ENCODE results near the gene PCDHGA1.

Gene PCDHGA1

DNA sequence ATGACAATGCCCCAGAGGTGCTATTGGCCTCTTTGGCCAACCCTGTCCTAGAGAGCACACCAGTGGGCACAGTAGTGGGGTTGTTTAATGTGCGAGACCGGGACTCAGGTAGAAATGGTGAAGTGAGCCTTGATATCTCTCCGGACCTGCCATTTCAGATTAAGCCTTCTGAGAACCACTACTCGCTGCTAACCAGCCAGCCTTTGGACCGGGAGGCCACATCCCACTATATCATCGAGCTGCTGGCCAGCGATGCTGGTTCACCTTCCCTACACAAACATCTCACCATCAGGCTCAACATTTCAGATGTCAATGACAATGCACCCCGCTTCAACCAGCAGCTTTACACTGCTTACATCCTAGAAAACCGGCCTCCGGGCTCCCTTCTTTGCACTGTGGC, 160.0 kb downstream of the PCDHGA1 start (continued):
- TF ChIP-seq, protein P1, sequence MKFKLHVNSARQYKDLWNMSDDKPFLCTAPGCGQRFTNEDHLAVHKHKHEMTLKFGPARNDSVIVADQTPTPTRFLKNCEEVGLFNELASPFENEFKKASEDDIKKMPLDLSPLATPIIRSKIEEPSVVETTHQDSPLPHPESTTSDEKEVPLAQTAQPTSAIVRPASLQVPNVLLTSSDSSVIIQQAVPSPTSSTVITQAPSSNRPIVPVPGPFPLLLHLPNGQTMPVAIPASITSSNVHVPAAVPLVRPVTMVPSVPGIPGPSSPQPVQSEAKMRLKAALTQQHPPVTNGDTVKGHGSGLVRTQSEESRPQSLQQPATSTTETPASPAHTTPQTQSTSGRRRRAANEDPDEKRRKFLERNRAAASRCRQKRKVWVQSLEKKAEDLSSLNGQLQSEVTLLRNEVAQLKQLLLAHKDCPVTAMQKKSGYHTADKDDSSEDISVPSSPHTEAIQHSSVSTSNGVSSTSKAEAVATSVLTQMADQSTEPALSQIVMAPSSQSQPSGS (tag by site-specific recombination; IDR thresholded peaks at IDR 0.05; ENCODE audit: low read depth), result no peak

DNA sequence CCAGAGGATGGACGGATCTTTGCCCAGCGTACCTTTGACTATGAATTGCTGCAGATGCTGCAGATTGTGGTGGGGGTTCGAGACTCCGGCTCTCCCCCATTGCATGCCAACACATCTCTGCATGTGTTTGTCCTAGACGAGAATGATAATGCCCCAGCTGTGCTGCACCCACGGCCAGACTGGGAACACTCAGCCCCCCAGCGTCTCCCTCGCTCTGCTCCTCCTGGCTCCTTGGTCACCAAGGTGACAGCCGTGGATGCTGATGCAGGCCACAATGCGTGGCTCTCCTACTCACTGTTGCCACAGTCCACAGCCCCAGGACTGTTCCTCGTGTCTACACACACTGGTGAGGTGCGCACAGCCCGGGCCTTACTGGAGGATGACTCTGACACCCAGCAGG, 160.5 kb downstream of the PCDHGA1 start:
- CTCF ChIA-PET, result no interaction called here
- no peaks in the 10 kb centered on the region for H3K4me1 ChIP-seq (ENCODE audit: control insufficient read depth, insufficient read depth, low read length)
- POLR2A ChIA-PET, result no interaction called here
- no peaks in the 10 kb centered on the region for H3K36me3 ChIP-seq (ENCODE audit: control insufficient read depth in 2 of 2, insufficient read depth in 1 of 2, low read length in 2 of 2)
- no peaks in the 10 kb centered on the region for H3K9me3 ChIP-seq (ENCODE audit: control insufficient read depth, insufficient read depth, low read depth, low read length)
- no peak overlapping the region for H3K4me3 ChIP-seq (ENCODE audit: low read depth, low read length)
- no peak overlapping the region for H3K27ac ChIP-seq (ENCODE audit: extremely low read depth, low read depth, low read length)
- TF ChIP-seq, protein P2, sequence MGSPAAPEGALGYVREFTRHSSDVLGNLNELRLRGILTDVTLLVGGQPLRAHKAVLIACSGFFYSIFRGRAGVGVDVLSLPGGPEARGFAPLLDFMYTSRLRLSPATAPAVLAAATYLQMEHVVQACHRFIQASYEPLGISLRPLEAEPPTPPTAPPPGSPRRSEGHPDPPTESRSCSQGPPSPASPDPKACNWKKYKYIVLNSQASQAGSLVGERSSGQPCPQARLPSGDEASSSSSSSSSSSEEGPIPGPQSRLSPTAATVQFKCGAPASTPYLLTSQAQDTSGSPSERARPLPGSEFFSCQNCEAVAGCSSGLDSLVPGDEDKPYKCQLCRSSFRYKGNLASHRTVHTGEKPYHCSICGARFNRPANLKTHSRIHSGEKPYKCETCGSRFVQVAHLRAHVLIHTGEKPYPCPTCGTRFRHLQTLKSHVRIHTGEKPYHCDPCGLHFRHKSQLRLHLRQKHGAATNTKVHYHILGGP (tag by site-specific recombination; IDR thresholded peaks at IDR 0.05), result no peak
- TF ChIP-seq KLF9 (tag by site-specific recombination; IDR thresholded peaks at IDR 0.05; ENCODE audit: low read depth), result no peak
- no peak for TF ChIP-seq ZNF426 (tag by site-specific recombination; IDR thresholded peaks at IDR 0.05)
- no peak for TF ChIP-seq ZNF211 (tag by site-specific recombination; IDR thresholded peaks at IDR 0.05; ENCODE audit: low read depth)
- TF ChIP-seq, protein P3, sequence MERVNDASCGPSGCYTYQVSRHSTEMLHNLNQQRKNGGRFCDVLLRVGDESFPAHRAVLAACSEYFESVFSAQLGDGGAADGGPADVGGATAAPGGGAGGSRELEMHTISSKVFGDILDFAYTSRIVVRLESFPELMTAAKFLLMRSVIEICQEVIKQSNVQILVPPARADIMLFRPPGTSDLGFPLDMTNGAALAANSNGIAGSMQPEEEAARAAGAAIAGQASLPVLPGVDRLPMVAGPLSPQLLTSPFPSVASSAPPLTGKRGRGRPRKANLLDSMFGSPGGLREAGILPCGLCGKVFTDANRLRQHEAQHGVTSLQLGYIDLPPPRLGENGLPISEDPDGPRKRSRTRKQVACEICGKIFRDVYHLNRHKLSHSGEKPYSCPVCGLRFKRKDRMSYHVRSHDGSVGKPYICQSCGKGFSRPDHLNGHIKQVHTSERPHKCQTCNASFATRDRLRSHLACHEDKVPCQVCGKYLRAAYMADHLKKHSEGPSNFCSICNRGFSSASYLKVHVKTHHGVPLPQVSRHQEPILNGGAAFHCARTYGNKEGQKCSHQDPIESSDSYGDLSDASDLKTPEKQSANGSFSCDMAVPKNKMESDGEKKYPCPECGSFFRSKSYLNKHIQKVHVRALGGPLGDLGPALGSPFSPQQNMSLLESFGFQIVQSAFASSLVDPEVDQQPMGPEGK (tag by site-specific recombination; IDR thresholded peaks at IDR 0.05), result no peak
- TF ChIP-seq, protein P4, sequence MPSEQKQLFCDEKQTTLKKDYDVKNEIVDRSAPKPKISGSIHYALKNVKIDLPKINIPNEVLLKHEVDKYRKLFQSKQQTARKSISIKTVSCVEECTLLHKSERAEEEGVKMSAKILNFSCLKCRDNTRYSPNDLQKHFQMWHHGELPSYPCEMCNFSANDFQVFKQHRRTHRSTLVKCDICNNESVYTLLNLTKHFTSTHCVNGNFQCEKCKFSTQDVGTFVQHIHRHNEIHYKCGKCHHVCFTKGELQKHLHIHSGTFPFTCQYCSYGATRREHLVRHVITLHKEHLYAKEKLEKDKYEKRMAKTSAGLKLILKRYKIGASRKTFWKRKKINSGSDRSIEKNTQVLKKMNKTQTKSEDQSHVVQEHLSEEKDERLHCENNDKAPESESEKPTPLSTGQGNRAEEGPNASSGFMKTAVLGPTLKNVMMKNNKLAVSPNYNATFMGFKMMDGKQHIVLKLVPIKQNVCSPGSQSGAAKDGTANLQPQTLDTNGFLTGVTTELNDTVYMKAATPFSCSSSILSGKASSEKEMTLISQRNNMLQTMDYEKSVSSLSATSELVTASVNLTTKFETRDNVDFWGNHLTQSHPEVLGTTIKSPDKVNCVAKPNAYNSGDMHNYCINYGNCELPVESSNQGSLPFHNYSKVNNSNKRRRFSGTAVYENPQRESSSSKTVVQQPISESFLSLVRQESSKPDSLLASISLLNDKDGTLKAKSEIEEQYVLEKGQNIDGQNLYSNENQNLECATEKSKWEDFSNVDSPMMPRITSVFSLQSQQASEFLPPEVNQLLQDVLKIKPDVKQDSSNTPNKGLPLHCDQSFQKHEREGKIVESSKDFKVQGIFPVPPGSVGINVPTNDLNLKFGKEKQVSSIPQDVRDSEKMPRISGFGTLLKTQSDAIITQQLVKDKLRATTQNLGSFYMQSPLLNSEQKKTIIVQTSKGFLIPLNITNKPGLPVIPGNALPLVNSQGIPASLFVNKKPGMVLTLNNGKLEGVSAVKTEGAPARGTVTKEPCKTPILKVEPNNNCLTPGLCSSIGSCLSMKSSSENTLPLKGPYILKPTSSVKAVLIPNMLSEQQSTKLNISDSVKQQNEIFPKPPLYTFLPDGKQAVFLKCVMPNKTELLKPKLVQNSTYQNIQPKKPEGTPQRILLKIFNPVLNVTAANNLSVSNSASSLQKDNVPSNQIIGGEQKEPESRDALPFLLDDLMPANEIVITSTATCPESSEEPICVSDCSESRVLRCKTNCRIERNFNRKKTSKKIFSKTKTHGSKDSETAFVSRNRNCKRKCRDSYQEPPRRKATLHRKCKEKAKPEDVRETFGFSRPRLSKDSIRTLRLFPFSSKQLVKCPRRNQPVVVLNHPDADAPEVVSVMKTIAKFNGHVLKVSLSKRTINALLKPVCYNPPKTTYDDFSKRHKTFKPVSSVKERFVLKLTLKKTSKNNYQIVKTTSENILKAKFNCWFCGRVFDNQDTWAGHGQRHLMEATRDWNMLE (tag by site-specific recombination; conservative IDR thresholded peaks at IDR 0.05; ENCODE audit: low read depth), result no peak
- no peak for TF ChIP-seq ZNF610 (tag by site-specific recombination; IDR thresholded peaks at IDR 0.05; ENCODE audit: borderline replicate concordance)
- TF ChIP-seq ZNF560 (tag by site-specific recombination; IDR thresholded peaks at IDR 0.05; ENCODE audit: borderline replicate concordance), result no peak
- no peak for TF ChIP-seq ZNF558 (tag by site-specific recombination; IDR thresholded peaks at IDR 0.05)
- no peak for TF ChIP-seq ZBTB8A (tag by site-specific recombination; IDR thresholded peaks at IDR 0.05)
- TF ChIP-seq ZNF776 (tag by site-specific recombination; IDR thresholded peaks at IDR 0.05; ENCODE audit: borderline replicate concordance), result no peak
- no peak for TF ChIP-seq GLI2 (tag by site-specific recombination; IDR thresholded peaks at IDR 0.05; ENCODE audit: borderline replicate concordance, low read depth)
- no peak for TF ChIP-seq ZFHX2 (tag by site-specific recombination; conservative IDR thresholded peaks at IDR 0.05)
- no peak for TF ChIP-seq ZNF621 (tag by site-specific recombination; IDR thresholded peaks at IDR 0.05)
- TF ChIP-seq, protein P5, sequence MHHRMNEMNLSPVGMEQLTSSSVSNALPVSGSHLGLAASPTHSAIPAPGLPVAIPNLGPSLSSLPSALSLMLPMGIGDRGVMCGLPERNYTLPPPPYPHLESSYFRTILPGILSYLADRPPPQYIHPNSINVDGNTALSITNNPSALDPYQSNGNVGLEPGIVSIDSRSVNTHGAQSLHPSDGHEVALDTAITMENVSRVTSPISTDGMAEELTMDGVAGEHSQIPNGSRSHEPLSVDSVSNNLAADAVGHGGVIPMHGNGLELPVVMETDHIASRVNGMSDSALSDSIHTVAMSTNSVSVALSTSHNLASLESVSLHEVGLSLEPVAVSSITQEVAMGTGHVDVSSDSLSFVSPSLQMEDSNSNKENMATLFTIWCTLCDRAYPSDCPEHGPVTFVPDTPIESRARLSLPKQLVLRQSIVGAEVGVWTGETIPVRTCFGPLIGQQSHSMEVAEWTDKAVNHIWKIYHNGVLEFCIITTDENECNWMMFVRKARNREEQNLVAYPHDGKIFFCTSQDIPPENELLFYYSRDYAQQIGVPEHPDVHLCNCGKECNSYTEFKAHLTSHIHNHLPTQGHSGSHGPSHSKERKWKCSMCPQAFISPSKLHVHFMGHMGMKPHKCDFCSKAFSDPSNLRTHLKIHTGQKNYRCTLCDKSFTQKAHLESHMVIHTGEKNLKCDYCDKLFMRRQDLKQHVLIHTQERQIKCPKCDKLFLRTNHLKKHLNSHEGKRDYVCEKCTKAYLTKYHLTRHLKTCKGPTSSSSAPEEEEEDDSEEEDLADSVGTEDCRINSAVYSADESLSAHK (tag by site-specific recombination; IDR thresholded peaks at IDR 0.05), result no peak
- TF ChIP-seq ZNF48 (tag by site-specific recombination; IDR thresholded peaks at IDR 0.05), result no peak
- TF ChIP-seq ZNF777 (tag by site-specific recombination; IDR thresholded peaks at IDR 0.05; ENCODE audit: borderline replicate concordance), result no peak
- TF ChIP-seq, protein P6, sequence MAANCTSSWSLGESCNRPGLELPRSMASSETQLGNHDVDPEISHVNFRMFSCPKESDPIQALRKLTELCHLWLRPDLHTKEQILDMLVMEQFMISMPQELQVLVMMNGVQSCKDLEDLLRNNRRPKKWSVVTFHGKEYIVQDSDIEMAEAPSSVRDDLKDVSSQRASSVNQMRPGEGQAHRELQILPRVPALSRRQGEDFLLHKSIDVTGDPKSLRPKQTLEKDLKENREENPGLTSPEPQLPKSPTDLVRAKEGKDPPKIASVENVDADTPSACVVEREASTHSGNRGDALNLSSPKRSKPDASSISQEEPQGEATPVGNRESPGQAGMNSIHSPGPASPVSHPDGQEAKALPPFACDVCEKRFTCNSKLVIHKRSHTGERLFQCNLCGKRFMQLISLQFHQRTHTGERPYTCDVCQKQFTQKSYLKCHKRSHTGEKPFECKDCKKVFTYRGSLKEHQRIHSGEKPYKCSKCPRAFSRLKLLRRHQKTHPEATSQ (tag by site-specific recombination; IDR thresholded peaks at IDR 0.05), result no peak
- TF ChIP-seq ZNF664 (tag by site-specific recombination; IDR thresholded peaks at IDR 0.05), result no peak
